Bronchial epithelial cell (primary cell): ENCODE results near the gene METTL25. TPM values are rescaled to one million over a fixed set of nuclear protein-coding genes. Genes with fewer than 3 reads are reported as not detected.

Experiments used
- DNase-seq: peaks from one replicate; pipeline ENCODE4 v3.0.0-alpha.2; 2010; ENCODE audit warnings: low read depth
- FAIRE-seq: peaks from 2 replicates; lab custom pipeline; 2011; peaks lifted over from hg19 to GRCh38; lab: Jason Lieb, UNC
- H3K27me3 ChIP-seq: 2 replicates; pipeline ENCODE4 v1.5.1; 2011; ENCODE audit warnings: low read length; ENCODE audit not compliant: control insufficient read depth, insufficient read depth
- H3K36me3 ChIP-seq: 2 replicates; pipeline ENCODE4 v1.5.1; 2011; ENCODE audit warnings: low read length; ENCODE audit not compliant: control insufficient read depth, insufficient read depth
- H3K4me3 ChIP-seq: 2 replicates; pipeline ENCODE4 v1.5.1; 2011; ENCODE audit warnings: mild to moderate bottlenecking, low read depth, low read length, control low read depth
- total RNA-seq: library from RNA; depleted of rRNA; stranded (reverse); fragments of >200 nt; gene quantifications from 2 replicates; pipeline ENCODE4 v1.2.1, GENCODE V29; 2014
- TF ChIP-seq, protein P1 (sequence below): IDR thresholded peaks from 2 replicates; pipeline ENCODE4 v1.5.1; 2011; ENCODE audit warnings: mild to moderate bottlenecking, moderate library complexity, low read length, control low read depth, inconsistent platforms; ENCODE audit not compliant: insufficient read depth, severe bottlenecking

The METTL25 gene
- total RNA-seq, 1 donor from 2014 or later, result 4.2 TPM

DNA sequence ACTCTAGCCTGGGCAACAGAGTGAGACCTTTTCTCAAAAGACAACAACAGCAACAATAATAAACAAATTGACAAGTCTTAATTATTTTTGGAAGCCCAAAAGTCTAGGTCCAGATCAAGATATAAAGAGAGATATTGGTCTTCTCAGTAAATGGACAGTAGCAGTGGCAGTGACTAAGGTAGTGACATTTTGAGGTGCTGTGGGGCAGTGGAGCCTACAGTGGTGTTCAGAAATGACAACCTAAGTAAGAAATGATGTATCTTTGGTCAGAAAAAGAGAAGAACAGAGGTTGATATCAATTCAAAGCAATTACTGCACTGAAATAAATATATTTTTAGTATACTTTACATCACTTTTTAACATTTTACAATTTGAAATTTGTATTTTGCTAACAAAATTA is 20.7 kb downstream of the METTL25 start:
- H3K36me3 ChIP-seq, result no peaks in the 10 kb centered on the region
- H3K27me3 ChIP-seq, result no peaks in the 10 kb centered on the region
- TF ChIP-seq, protein P1, sequence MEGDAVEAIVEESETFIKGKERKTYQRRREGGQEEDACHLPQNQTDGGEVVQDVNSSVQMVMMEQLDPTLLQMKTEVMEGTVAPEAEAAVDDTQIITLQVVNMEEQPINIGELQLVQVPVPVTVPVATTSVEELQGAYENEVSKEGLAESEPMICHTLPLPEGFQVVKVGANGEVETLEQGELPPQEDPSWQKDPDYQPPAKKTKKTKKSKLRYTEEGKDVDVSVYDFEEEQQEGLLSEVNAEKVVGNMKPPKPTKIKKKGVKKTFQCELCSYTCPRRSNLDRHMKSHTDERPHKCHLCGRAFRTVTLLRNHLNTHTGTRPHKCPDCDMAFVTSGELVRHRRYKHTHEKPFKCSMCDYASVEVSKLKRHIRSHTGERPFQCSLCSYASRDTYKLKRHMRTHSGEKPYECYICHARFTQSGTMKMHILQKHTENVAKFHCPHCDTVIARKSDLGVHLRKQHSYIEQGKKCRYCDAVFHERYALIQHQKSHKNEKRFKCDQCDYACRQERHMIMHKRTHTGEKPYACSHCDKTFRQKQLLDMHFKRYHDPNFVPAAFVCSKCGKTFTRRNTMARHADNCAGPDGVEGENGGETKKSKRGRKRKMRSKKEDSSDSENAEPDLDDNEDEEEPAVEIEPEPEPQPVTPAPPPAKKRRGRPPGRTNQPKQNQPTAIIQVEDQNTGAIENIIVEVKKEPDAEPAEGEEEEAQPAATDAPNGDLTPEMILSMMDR, result no peak
- FAIRE-seq, result no peak
- H3K4me3 ChIP-seq, result no peak overlapping the region
- no peak for DNase-seq

DNA sequence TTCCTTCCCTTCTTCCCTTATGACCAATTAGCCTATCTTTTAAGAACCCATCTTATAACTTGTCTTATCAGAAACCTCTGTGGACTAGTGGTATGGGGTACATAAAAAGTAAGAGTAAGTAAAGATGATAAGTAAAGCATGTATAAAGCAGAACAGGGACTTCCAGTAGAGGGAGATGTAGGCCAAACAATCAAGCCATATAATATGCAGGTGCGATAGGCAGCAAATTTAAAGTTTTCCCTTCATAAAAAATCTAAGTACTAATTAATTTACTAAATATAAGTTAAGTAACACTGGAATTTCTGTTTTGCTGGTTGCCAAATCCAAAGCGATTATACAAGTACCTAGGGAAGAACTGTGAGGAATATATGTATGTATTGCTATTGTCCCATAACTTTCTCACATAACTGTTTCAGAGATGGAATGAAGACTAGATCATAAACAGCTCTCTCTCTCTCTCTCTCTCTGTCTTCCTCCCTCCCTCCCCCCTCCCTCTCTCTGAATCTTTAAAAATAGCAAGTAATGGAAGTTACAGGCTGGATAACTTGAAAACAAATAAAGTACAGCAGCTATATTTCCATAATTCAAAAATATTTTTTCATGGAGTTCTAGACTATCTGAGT is 25.7 kb downstream of the METTL25 start:
- FAIRE-seq, result no peak
- peak; percentile 51 for DNase-seq
- no peak overlapping the region for H3K4me3 ChIP-seq
- no peaks in the 10 kb centered on the region for H3K27me3 ChIP-seq
- TF ChIP-seq, protein P1, result peak; percentile 57
- no peaks in the 10 kb centered on the region for H3K36me3 ChIP-seq

DNA sequence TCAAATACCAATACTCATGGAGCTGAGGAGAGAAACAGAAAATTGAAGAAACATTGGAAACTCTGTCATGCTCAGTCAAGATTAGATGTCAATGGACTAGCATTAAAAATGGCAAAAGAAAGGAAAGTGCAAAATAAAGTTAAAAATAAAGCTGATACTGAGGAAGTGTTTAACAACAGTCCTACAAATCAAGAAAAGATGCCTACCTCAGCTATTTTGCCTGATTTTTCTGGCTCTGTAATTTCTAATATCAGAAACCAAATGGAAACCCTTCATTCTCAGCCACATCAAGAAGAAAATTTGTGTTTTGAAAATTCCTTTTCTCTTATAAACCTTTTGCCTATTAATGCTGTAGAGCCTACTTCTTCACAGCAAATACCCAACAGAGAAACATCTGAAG is 40.5 kb downstream of the METTL25 start:
- no peak for DNase-seq
- H3K4me3 ChIP-seq, result no peak overlapping the region
- no peaks in the 10 kb centered on the region for H3K36me3 ChIP-seq
- TF ChIP-seq, protein P1, result no peak
- H3K27me3 ChIP-seq, result no peaks in the 10 kb centered on the region
- no peak for FAIRE-seq

DNA sequence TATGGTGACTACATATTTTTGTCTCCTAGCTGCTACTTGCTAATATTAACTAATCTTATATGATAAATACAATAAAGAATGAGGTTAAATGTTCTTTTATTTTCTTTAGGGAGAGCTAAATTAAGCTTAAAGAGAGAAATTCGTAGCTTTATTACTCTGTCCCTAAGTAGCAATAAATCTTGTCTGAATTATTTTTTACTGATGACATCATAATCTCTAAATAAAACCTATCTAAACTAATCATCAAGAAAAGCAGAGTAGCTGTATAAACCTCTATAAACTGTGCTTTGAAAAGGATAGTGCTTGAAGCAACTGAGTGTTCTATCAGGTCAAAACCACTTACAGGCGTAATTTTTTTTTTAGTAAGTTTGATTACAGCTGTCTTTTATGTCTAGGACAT is 42.5 kb downstream of the METTL25 start:
- FAIRE-seq (no peak), DNase-seq (no peak)
- Histone ChIP-seq H3K27me3 (no peaks in the 10 kb centered on the region), H3K4me3 (no peak overlapping the region), H3K36me3 (no peaks in the 10 kb centered on the region)
- TF ChIP-seq, protein P1, result no peak

DNA sequence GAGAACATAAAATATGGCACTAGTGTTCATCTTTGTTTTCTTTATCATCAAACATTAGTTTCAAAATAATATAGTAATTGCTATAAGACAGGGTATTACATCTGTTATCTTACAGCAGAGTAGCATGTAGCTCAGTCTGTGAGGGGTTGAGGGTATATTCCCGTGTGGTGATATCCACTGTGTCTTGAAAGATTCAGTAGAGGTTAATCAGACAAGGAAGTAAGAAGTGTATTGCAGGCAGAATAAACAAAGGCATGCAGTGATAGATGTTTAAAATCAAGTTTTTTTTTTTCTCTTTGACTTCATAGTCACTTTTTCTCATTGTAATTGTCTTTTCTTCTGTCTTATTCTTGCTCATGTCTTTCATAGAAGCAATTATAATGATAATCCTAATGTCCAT is 48.3 kb downstream of the METTL25 start:
- no peaks in the 10 kb centered on the region for H3K27me3 ChIP-seq
- no peak for FAIRE-seq
- no peak overlapping the region for H3K4me3 ChIP-seq
- H3K36me3 ChIP-seq, result no peaks in the 10 kb centered on the region
- no peak for DNase-seq
- TF ChIP-seq, protein P1, result no peak

DNA sequence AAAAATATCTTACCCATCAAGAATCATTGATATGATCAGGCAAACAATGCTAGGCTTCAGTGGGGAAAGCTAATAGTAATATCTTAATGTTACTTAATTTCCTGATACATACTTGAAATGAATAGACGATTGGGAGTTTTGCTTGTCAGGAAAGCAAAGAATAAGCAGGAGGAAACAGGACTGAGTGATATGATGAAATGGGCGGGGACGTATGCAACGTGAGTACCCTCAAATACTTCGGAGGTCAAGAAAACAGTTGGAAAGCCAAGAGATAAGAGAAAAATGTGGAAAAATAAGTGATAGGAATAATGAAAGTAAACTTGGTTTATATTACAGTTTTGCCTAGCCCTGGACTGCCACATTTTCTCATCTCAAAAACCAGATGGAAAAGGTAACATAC is 49.2 kb downstream of the METTL25 start:
- DNase-seq (no peak), FAIRE-seq (no peak)
- Histone ChIP-seq H3K36me3 (no peaks in the 10 kb centered on the region), H3K4me3 (no peak overlapping the region), H3K27me3 (no peaks in the 10 kb centered on the region)
- TF ChIP-seq, protein P1, result no peak
